Activated naive CD4-positive, alpha-beta T cell treated with anti-CD3 and anti-CD28 coated beads for 36 hours (primary cell): Measurements from ENCODE around the gene CCDC197. TPM values are rescaled to one million over a fixed set of nuclear protein-coding genes. Genes with fewer than 3 reads are reported as not detected.

ENCODE experiments used
- CTCF ChIA-PET: fragments of 350-600 bp; sonication (Branson Sonifier 250); formaldehyde crosslinking; loops from one replicate; lab custom pipeline; 2021; ENCODE audit warnings: antibody characterized with exemption; lab: Charles Lee
- DNase-seq: peaks from one replicate; pipeline ENCODE4 v3.0.0-alpha.2; 2020
- H3K27ac Mint-ChIP-seq: one replicate; pipeline ENCODE4 v1.8.0; 2021; ENCODE audit warnings: mild to moderate bottlenecking, mixed read lengths
- H3K27me3 Mint-ChIP-seq: one replicate; pipeline ENCODE4 v1.8.0; 2021; ENCODE audit warnings: low read depth, mixed read lengths
- H3K36me3 Mint-ChIP-seq: one replicate; pipeline ENCODE4 v1.8.0; 2021; ENCODE audit warnings: low read depth, mixed read lengths
- H3K4me1 Mint-ChIP-seq: one replicate; pipeline ENCODE4 v1.8.0; 2021; ENCODE audit warnings: low read depth, mixed read lengths
- H3K4me3 Mint-ChIP-seq: one replicate; pipeline ENCODE4 v1.8.0; 2021; ENCODE audit warnings: mild to moderate bottlenecking, moderate library complexity, mixed read lengths
- H3K9me3 Mint-ChIP-seq: one replicate; pipeline ENCODE4 v1.8.0; 2021; ENCODE audit warnings: mixed read lengths
- intact Hi-C: fragments of 100-400 bp; cut with micrococcal nuclease; formaldehyde crosslinking; loops from one replicate; pipeline ENCODE4 v1.15.1; 2023
- total RNA-seq, 2 experiments: library from RNA; stranded (reverse); gene quantifications; one replicate each; pipeline ENCODE4 v1.2.3, GENCODE V29; 2021

The CCDC197 gene
- total RNA-seq, 2 experiments from 2014 or later = not detected

- no peaks in the 10 kb centered on the region for H3K4me1 Mint-ChIP-seq
- CTCF ChIA-PET = no interaction called here
- no peak overlapping the region for H3K4me3 Mint-ChIP-seq
- no peaks in the 10 kb centered on the region for H3K9me3 Mint-ChIP-seq
- H3K36me3 Mint-ChIP-seq = no peaks in the 10 kb centered on the region
- intact Hi-C loops = no loop called here
- no peaks in the 10 kb centered on the region for H3K27me3 Mint-ChIP-seq
- no peak for DNase-seq
- H3K27ac Mint-ChIP-seq = no peak overlapping the region
Observed at GRCh38 chr14:94042433-94043091, 45.5 kb downstream of the CCDC197 start.

- Mint-ChIP-seq H3K9me3 (no peaks in the 10 kb centered on the region), H3K27ac (no peak overlapping the region), H3K36me3 (peaks cover 4% of the 10 kb centered on the region), H3K4me3 (no peak overlapping the region), H3K4me1 (no peaks in the 10 kb centered on the region), H3K27me3 (no peaks in the 10 kb centered on the region)
- no peak for DNase-seq
- CTCF ChIA-PET = no interaction called here
- intact Hi-C loops = no loop called here
Observed at GRCh38 chr14:94043111-94043755, 46.1 kb downstream of the CCDC197 start.

- intact Hi-C loops = no loop called here
- no peak for DNase-seq
- no peaks in the 10 kb centered on the region for H3K27me3 Mint-ChIP-seq
- no peak overlapping the region for H3K4me3 Mint-ChIP-seq
- H3K36me3 Mint-ChIP-seq = peaks cover 6% of the 10 kb centered on the region
- no peak overlapping the region for H3K27ac Mint-ChIP-seq
- H3K9me3 Mint-ChIP-seq = no peaks in the 10 kb centered on the region
- no peaks in the 10 kb centered on the region for H3K4me1 Mint-ChIP-seq
- CTCF ChIA-PET = no interaction called here
Observed at GRCh38 chr14:94043756-94044475, 46.8 kb downstream of the CCDC197 start.

GRCh38 chr14:94044476-94045091 is 47.5 kb downstream of the CCDC197 start:
- no peaks in the 10 kb centered on the region for H3K9me3 Mint-ChIP-seq
- peaks cover 6% of the 10 kb centered on the region for H3K36me3 Mint-ChIP-seq
- intact Hi-C loops = no loop called here
- H3K27me3 Mint-ChIP-seq = no peaks in the 10 kb centered on the region
- H3K27ac Mint-ChIP-seq = no peak overlapping the region
- H3K4me3 Mint-ChIP-seq = no peak overlapping the region
- CTCF ChIA-PET = interaction anchor here (2.2 kb wide), 1 partner anchor 8 kb away, joined by 9 read pairs; no protein-coding TSS in a partner anchor
- DNase-seq = no peak
- H3K4me1 Mint-ChIP-seq = no peaks in the 10 kb centered on the region

GRCh38 chr14:94045101-94045500 is 48.0 kb downstream of the CCDC197 start:
- no peaks in the 10 kb centered on the region for H3K27me3 Mint-ChIP-seq
- H3K36me3 Mint-ChIP-seq = peaks cover 10% of the 10 kb centered on the region
- H3K27ac Mint-ChIP-seq = no peak overlapping the region
- CTCF ChIA-PET = interaction anchor here (2.2 kb wide), 1 partner anchor 8 kb away, joined by 9 read pairs; no protein-coding TSS in a partner anchor
- H3K9me3 Mint-ChIP-seq = no peaks in the 10 kb centered on the region
- H3K4me3 Mint-ChIP-seq = no peak overlapping the region
- DNase-seq = no peak
- H3K4me1 Mint-ChIP-seq = no peaks in the 10 kb centered on the region
- intact Hi-C loops = no loop called here

- no peak for DNase-seq
- Mint-ChIP-seq H3K27ac (no peak overlapping the region), H3K4me3 (no peak overlapping the region), H3K4me1 (no peaks in the 10 kb centered on the region), H3K36me3 (peaks cover 15% of the 10 kb centered on the region), H3K9me3 (no peaks in the 10 kb centered on the region), H3K27me3 (no peaks in the 10 kb centered on the region)
- intact Hi-C loops = no loop called here
- CTCF ChIA-PET = interaction anchor here (1.3 to 2.2 kb wide), 2 partner anchors 9 to 123 kb away, joined by 4 to 9 read pairs; no protein-coding TSS in a partner anchor
Observed at GRCh38 chr14:94045563-94046345, 48.7 kb downstream of the CCDC197 start.

GRCh38 chr14:94046696-94047250 is 49.7 kb downstream of the CCDC197 start:
- Mint-ChIP-seq H3K4me1 (no peaks in the 10 kb centered on the region), H3K27ac (no peak overlapping the region), H3K9me3 (no peaks in the 10 kb centered on the region), H3K36me3 (peaks cover 25% of the 10 kb centered on the region), H3K4me3 (no peak overlapping the region), H3K27me3 (no peaks in the 10 kb centered on the region)
- intact Hi-C loops = no loop called here
- CTCF ChIA-PET = interaction anchor here (0.6 to 2.2 kb wide), 6 partner anchors 10 to 1956 kb away, joined by 3 to 9 read pairs (median 4); no protein-coding TSS in a partner anchor
- DNase-seq = peak; percentile 3

- peak overlapping the region; percentile 16 for H3K27ac Mint-ChIP-seq
- H3K27me3 Mint-ChIP-seq = no peaks in the 10 kb centered on the region
- intact Hi-C loops = no loop called here
- CTCF ChIA-PET = interaction anchor here (0.8 to 3.7 kb wide), 2 partner anchors 12 to 27 kb away, joined by 3 to 27 read pairs; no protein-coding TSS in a partner anchor
- DNase-seq = no peak
- no peaks in the 10 kb centered on the region for H3K9me3 Mint-ChIP-seq
- H3K4me1 Mint-ChIP-seq = peaks cover 1% of the 10 kb centered on the region
- H3K4me3 Mint-ChIP-seq = no peak overlapping the region
- H3K36me3 Mint-ChIP-seq = peaks cover 30% of the 10 kb centered on the region
Observed at GRCh38 chr14:94047581-94047980, 50.5 kb downstream of the CCDC197 start.

- Mint-ChIP-seq H3K4me1 (peaks cover 2% of the 10 kb centered on the region), H3K4me3 (no peak overlapping the region), H3K27me3 (no peaks in the 10 kb centered on the region), H3K36me3 (peaks cover 33% of the 10 kb centered on the region), H3K27ac (no peak overlapping the region), H3K9me3 (no peaks in the 10 kb centered on the region)
- intact Hi-C loops = no loop called here
- DNase-seq = no peak
- CTCF ChIA-PET = interaction anchor here (0.7 to 3.7 kb wide), 5 partner anchors 8 to 88 kb away, joined by 3 to 27 read pairs (median 4); no protein-coding TSS in a partner anchor
Observed at GRCh38 chr14:94048691-94049624, 51.9 kb downstream of the CCDC197 start.

GRCh38 chr14:94049625-94050023 is 52.5 kb downstream of the CCDC197 start:
- Mint-ChIP-seq H3K4me3 (no peak overlapping the region), H3K36me3 (peaks cover 37% of the 10 kb centered on the region), H3K27ac (no peak overlapping the region), H3K27me3 (no peaks in the 10 kb centered on the region), H3K9me3 (no peaks in the 10 kb centered on the region), H3K4me1 (peaks cover 2% of the 10 kb centered on the region)
- intact Hi-C loops = no loop called here
- no peak for DNase-seq
- CTCF ChIA-PET = interaction anchor here (0.6 to 3.7 kb wide), 5 partner anchors 14 to 146 kb away, joined by 4 to 27 read pairs (median 6); no protein-coding TSS in a partner anchor
